ENCODE data around the gene OTUD6A. TPM values are rescaled to one million over a fixed set of nuclear protein-coding genes. Genes with fewer than 3 reads are reported as not detected.

The OTUD6A gene
- polyA plus RNA-seq, 1 donor from 2014 or later: not detected

DNA sequence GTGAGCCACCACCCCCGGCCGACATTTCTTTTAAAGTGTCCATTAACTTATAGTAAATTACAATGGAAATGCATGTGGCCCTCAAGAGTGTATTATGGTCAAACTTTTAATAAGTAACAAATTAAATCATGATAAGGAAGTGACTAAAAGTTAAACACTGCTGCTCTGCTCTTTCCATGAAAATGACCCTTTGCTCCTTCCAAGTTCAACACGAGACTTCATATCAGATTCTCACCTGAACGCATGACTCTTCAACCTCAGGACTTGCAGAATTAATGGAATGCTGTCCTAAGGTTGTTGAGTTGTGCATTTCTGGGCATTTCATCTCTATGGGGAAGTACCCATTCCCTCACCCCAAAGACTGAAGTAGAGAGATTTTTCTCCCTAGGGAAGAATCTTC lies 39.6 kb upstream of the OTUD6A start:
- H3K79me2 ChIP-seq (replicated peaks; ENCODE audit: insufficient read depth, low read length): no peaks in the 10 kb centered on the region
- no peak overlapping the region for H3K4me2 ChIP-seq (ENCODE audit: low read length)
- no peak overlapping the region for H3K4me3 ChIP-seq (ENCODE audit: low read length)
- H3K27ac ChIP-seq (ENCODE audit: low read length): no peak overlapping the region
- H4K20me1 ChIP-seq (ENCODE audit: insufficient read depth): no peaks in the 10 kb centered on the region
- TF ChIP-seq RAD21 (conservative IDR thresholded peaks at IDR 0.05) (no peak), MXI1 (conservative IDR thresholded peaks at IDR 0.05; ENCODE audit: poor library complexity, severe bottlenecking) (no peak), EZH2 (IDR thresholded peaks at IDR 0.05; ENCODE audit: borderline replicate concordance, insufficient read depth, low read length, poor library complexity, severe bottlenecking) (no peak), TAF1 (IDR thresholded peaks at IDR 0.05; ENCODE audit: low read depth) (no peak), REST (IDR thresholded peaks at IDR 0.05; ENCODE audit: borderline replicate concordance) (no peak), POLR2AphosphoS5 (IDR thresholded peaks at IDR 0.05) (no peak), EP300 (conservative IDR thresholded peaks at IDR 0.05; ENCODE audit: poor library complexity, severe bottlenecking) (no peak), SMC3 (conservative IDR thresholded peaks at IDR 0.05; ENCODE audit: poor library complexity) (no peak), CTCF (IDR thresholded peaks at IDR 0.05; ENCODE audit: poor library complexity, severe bottlenecking) (no peak)
- no peaks in the 10 kb centered on the region for H3K36me3 ChIP-seq (ENCODE audit: insufficient read depth, low read length)
- no peaks in the 10 kb centered on the region for H3K9me3 ChIP-seq (ENCODE audit: low read length)
- H3F3A ChIP-seq (ENCODE audit: insufficient read depth, low read length, poor library complexity, severe bottlenecking): no peaks in the 10 kb centered on the region
- no peak overlapping the region for H3K9ac ChIP-seq (ENCODE audit: low read length)
- H3K27me3 ChIP-seq (ENCODE audit: insufficient read depth, low read depth, low read length): no peaks in the 10 kb centered on the region
- H3K9me2 ChIP-seq (ENCODE audit: insufficient read depth, low read length): no peaks in the 10 kb centered on the region
- H2AFZ ChIP-seq (ENCODE audit: low read depth, low read length): no peak overlapping the region

DNA sequence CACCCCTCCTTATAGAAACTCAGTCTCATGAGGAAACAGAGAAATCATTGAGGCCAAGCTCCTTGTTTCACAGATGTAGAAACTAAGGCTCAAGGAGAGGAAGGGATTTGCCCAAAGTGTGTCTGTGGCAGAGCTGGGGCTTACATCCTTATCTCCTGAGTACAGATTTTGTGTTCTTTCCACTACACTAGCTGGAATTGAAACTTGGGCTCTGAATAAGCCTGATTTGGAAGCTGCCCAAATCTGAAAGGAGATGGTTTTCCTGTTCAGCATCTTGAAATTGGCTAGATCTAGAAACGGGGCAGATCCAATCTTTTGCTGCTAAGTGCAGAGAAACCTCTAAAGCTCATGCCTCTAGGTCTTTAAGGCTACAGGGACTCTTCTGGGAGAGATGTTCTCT lies 36.8 kb upstream of the OTUD6A start:
- Histone ChIP-seq H3K9me3 (ENCODE audit: low read length) (no peaks in the 10 kb centered on the region), H3F3A (ENCODE audit: insufficient read depth, low read length, poor library complexity, severe bottlenecking) (no peaks in the 10 kb centered on the region), H3K79me2 (replicated peaks; ENCODE audit: insufficient read depth, low read length) (no peaks in the 10 kb centered on the region), H3K4me3 (ENCODE audit: low read length) (no peak overlapping the region), H3K4me2 (ENCODE audit: low read length) (no peak overlapping the region), H3K9ac (ENCODE audit: low read length) (no peak overlapping the region), H4K20me1 (ENCODE audit: insufficient read depth) (no peaks in the 10 kb centered on the region), H3K27me3 (ENCODE audit: insufficient read depth, low read depth, low read length) (no peaks in the 10 kb centered on the region), H3K27ac (ENCODE audit: low read length) (no peak overlapping the region), H3K9me2 (ENCODE audit: insufficient read depth, low read length) (no peaks in the 10 kb centered on the region), H3K36me3 (ENCODE audit: insufficient read depth, low read length) (no peaks in the 10 kb centered on the region), H2AFZ (ENCODE audit: low read depth, low read length) (no peak overlapping the region)
- TF ChIP-seq RAD21 (conservative IDR thresholded peaks at IDR 0.05) (no peak), EZH2 (IDR thresholded peaks at IDR 0.05; ENCODE audit: borderline replicate concordance, insufficient read depth, low read length, poor library complexity, severe bottlenecking) (no peak), TAF1 (IDR thresholded peaks at IDR 0.05; ENCODE audit: low read depth) (no peak), EP300 (conservative IDR thresholded peaks at IDR 0.05; ENCODE audit: poor library complexity, severe bottlenecking) (no peak), CTCF (IDR thresholded peaks at IDR 0.05; ENCODE audit: poor library complexity, severe bottlenecking) (no peak), REST (IDR thresholded peaks at IDR 0.05; ENCODE audit: borderline replicate concordance) (no peak), SMC3 (conservative IDR thresholded peaks at IDR 0.05; ENCODE audit: poor library complexity) (no peak), POLR2AphosphoS5 (IDR thresholded peaks at IDR 0.05) (no peak), MXI1 (conservative IDR thresholded peaks at IDR 0.05; ENCODE audit: poor library complexity, severe bottlenecking) (no peak)
